Endometrial microvascular endothelial cells (primary cell): ENCODE data around the gene OTX2. TPM values are rescaled to one million over a fixed set of nuclear protein-coding genes. Genes with fewer than 3 reads are reported as not detected.

Source experiments
- in situ Hi-C: cut with HindIII; loops from 2 replicates; pipeline ENCODE4 v1.10.0; 2017; ENCODE audit warnings: low sequenced_read_pairs, low pct_unique_long_range_greater_than_20kb; ENCODE audit errors: inconsistent ontology term
- total RNA-seq: library from RNA; depleted of rRNA; stranded (reverse); fragments of >200 nt; gene quantifications from one replicate; pipeline ENCODE4 v1.2.3, GENCODE V29; 2015; ENCODE audit errors: inconsistent ontology term

OTX2 gene
- total RNA-seq, 1 donor from 2014 or later, result not detected

DNA sequence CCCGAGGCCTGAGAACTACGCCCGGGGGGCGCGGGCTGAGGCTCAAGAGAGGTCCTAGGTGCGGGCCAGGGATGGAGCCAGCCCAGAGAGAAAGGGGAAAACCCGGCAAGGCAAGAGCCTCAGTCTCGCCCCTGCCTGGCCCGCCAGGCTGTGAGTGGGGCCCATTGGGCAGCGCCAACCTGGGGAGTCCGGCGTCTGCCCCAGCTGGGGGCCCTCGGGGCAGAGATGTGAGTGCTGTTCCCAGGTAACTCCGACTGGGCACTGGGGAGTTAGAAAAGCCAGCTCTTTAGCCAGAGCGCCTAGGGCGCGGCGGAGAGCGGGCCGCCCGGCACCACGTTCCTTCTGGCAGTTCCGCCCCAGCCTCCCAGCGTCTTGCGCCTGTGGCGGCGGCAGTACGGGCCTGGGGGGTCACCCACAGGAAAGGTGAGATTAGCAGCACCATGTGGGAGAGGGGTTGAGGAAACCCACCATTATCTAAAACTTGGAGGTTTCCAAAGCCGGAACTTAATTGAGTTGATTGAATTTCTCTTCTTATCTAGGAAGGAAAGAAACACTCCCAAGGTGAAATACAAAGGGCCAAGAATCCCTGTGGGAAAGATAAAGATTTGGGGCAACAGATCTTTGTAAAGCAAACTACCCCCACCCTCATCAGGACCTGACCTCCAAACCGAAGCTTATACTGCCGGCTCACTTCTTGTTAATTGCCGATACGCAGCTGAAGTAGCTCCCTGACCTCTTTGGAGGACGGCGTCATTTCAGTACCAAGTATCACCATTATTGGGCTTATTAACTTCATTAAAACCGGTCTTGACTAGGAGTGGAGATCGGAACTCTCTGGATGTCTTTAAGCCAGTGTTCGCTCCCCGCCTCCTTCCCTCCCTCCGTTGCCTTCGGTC lies 11.6 kb downstream of the OTX2 start:
- in situ Hi-C loops, result no loop called here

DNA sequence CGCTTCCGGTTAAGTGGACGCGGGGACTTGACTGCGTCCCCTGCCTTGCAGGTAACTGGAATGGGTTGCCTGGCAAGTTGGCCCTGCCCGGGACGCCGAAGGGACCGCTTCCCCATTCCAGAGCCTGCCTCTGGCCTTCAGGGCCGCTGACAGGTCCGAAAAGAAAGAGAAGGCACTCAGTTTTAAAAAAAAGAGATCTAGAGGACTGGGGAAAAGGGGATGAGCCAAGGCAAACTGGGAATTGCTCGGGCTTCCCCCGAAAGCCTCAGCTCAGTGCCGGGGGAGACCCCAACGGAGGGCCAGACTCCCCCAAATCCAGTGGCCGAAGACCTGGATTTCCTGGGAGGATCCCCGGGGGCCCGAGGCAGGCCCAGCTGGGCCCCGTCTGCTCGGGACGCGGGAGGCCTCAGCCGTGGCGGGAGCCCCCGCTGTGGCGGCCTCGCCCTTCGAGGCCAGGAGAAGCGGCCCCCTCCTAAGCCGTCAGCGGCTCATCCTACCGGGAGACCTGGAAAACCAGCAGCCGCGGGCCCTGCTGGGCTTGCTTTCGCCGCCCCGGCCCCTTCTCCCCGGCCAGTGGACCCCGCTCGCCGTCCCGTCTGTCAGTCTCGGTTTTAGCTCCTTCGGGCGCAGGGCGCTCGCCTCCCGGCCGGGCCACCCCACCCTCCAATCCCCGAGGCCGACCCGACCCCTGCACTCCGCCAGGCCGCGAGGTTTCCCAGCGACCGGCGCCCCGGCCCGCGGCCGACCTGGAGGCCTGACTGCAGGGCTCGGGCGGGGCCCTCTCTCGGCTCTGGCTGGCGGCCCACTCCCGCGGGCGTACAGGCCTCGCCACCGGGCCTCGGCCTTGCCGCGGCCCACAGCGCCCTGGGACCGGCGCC lies 12.5 kb downstream of the OTX2 start:
- in situ Hi-C loops, result no loop called here

DNA sequence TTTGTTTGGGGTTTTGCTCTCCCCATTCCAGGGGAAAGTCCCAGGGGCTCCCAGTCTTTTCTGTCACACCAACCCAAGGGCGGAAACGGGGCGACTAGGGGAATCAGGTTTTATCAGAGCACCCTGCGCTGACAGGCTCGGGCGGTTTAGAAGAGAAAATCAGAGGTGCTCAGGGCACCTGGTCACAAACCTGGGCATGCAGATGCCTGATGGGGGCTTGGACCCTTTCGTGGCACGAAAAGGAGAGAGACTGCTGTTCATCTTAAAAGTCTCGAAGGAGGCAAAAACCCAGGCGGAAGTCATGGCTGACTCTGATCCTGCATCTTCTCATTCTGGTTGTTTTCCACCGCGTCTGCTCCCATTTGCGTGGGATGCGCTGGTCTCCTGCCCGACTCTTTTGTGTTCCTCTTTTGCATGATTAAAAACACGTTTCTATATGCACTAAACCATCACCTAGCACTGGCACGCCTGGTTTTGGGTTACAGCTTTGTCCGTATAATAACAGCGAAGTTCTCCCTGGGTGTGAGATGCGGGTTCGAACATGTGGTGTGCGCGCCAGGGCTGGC lies 13.2 kb downstream of the OTX2 start:
- in situ Hi-C loops, result no loop called here

DNA sequence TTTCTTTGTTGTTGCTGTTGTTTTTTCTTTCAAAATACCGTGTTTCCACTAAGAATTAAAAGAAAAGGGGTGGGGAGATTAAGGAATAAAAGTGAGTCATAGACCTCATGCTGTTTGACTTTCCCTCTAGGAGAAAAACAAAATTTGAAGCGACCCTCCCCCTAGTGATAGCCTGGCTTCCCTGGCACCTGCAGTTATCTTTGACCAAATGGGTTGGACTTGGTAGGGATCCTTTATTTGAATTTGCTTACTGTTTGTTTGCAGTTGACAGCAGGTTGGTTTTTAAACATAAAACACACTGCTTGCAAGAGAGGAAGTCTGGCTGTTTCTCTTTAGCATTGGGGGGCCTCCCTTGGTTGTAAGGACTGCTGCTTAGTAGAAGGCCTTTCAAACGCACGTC lies 14.0 kb downstream of the OTX2 start:
- in situ Hi-C loops, result no loop called here

DNA sequence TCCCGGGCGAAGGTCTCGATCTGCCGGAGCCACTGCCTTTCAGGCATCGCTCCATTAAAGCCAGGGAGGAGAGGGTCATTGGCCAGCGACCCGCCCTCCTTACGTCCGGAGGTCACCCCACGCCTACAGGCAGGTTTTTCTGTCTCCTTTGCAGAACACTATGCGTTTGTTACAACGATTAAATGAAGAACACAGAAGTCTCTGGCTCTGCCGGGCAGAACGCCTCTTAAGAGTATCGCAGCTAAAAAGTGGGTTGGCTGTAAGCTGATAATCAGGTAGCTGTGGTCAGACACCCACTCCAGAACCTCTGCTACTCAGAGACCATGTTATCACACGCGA lies 15.0 kb downstream of the OTX2 start:
- in situ Hi-C loops, result no loop called here

DNA sequence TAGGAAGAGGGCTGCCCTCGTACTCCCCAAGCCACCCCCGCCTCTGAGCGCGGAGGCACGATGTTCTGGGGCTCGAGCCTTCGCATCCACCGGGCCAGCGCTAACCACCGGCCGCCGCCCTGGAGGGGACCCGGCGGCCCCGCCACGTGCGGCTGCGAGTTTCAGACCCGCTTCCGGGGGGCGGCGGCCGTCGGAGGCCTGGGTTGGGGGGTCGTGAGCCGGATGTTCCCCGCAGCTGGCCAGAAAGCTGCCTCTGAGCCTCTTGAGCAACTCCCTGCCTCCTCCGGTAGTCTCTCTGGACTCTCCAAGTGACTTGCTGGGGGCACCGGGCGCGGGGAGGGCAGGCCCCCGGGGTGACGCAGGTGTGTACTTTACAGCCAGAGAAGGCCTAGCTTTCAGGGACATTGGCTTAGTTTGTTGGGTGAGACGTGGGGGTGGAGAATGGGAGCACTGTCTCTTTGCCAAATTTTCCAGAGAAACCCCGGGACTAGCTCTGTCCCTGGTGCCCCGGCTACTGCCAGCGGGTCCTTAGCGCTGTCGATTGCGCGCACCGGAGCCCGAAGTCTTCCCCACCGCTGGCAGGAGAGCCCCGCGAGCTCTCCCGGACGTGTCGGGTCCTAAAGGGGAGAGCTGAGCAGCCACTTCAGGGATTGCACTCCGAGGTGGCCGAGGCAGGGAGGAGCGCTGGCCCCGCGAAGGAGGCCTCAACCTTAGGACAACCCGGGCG lies 15.6 kb downstream of the OTX2 start:
- in situ Hi-C loops, result no loop called here

DNA sequence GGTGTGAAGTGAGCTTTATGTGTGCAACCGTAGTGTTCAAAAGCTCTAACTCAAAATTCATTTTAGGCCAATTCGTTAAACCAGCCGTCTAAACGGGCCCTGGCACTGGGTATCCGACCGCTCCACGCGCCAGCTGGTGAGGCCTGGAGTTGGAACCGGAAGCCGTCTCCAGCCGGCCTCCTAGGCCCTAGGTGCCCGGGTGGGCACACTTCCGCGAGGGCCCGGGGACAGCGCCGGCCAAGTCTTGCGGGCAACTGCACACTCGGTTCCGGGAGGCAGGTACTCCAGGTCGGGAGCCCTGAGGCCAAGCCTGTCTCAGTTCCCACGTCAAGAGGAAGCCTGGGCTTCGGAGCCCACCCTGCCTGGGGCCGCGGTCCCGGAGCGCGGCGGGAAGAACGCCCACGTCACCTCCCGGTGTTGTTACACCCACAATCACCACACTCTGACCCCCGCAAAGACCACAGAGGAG lies 16.2 kb downstream of the OTX2 start:
- in situ Hi-C loops, result no loop called here

DNA sequence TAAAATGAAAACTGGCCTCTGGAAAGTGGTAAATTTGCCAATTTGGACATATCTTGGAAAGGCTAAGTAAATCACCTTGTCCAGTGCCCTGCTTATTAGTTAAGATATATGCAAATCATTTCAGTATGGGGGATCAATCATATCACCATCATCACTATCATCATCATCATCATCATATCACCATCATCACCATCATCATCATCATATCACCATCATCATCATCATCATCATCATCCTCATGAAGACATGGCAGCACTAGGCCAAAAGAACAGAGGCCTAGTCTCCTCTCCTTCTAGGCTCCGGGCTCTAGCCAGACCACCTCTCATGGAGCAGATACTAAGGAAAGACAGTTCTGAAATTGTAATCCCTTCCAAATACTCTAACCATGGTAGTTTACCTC lies 20.3 kb downstream of the OTX2 start:
- in situ Hi-C loops, result no loop called here

DNA sequence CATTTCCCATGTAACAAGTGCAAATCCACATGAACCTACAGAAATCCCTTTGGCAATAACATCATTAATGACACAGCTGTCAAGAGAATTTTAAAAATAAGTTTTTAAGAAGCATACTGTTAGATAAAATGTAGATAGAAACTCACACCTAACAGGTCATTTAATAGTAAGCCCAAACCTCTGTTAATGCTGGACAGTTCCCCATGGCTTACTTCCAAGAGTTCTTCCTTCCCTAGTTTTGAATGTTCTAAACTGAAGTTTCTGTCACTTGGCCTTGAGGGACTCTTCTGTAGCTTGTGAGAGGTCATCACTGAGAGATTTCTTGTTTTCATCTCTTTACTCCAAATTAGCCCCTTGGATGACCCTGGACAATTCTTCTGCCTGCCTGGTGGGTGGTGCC lies 22.7 kb downstream of the OTX2 start:
- in situ Hi-C loops, result no loop called here

DNA sequence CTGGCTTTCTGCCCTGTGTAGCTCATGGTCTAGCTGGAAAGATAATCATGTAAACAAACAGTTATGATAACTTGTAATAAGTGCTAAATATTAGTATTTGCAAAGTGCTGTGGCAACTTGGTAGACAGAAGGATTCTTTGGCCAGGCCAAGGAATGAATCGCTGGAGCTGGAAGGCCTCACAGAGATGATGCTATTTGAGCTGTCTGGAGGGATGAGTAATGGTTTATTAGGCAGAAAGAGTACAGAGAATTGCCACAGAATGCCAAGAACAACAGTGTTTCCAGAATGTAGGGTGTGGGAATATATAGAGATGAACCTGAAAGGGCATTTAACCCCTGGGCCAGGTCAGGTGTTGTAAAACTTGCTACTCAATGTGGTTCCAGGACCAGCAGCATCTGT lies 27.6 kb downstream of the OTX2 start:
- in situ Hi-C loops, result no loop called here

DNA sequence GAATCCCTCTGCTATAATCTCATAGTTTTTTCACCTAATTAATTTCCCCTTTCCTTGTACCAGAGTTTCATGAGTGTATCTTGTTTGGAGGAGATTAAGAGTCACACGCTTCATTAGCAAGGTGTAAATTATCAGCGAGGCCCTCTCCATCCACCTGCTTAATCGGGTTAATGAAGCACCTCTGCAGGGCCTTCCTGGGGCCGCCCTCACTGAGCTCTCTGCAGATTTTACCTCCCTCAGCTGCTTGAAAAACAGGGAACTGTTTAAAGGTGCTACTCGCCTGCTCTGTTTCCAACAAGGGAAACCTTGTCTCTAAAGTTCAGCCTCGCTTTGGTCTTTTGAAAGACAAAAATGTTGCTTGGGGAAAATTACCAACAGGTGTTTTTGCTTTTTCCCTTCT lies 35.8 kb downstream of the OTX2 start:
- in situ Hi-C loops, result no loop called here

DNA sequence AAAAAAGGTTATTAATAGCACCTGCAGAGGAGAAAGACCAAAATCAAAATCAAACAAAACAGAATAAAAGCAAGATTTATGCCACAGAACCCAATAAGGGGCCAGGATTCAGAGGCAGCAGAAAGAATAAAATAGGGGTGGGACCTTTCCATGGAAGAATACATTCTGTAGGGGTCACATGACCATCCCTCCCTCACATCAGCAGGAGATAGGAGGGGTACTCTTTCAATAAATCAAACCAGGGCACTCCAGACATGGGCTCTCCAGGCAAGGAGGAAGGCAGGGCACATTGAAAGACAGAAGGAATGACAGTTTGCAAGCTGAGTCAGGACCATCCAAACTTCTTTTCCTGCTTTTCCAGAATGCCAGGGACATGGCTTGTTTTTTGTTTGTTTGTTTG lies 39.8 kb downstream of the OTX2 start:
- in situ Hi-C loops, result no loop called here

DNA sequence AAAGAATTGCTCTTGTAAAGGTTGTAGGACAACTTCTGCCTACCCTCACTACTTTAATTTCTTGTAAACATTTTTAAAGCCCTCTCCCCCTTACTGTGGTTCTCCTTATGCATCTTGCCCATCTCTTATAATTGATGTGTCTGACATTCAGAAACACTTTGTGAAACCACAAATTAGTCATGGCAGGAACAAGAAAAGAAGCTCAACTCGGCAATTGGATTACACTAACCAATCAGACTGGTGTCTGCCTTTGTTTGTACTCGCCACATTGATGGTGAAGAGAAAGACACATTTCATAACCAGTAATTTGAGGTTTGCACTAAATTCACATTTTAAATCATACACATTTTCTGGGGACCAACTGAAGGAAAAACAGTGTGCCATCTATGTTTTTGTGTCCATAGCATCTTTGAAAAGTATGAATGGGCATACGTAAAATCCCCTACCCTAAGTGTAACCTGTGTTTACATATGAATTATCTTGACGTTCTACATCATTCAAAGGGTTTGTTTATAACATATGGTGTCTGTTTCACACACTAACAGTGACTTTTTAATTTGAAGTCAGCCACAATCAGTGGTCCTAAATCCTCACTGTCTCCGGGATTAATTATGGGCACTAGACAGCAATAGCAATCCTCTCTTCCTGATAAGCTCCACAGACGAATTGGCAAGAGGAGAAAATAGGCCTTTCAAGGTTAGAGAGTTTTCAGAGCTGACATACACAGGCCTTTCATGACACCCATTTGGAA lies 49.9 kb downstream of the OTX2 start:
- in situ Hi-C loops, result no loop called here

DNA sequence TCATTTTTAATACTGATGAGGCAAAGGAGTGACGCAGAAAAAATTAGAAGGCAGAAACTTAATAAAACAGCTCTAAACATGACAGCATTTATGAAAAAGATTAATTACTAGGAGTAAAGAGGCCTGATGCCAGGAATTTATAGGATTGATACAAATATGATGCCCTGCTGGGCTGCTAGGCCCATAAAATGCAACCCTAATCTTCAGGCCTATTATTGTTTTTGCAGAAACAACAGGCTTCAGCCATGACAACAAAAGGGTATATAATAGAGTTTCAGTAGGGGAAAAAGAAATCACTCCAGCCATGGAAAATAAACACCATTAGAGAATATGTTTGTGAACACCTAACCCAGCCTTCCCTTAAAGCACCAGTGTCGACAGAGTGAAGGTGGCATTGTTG lies 50.6 kb downstream of the OTX2 start:
- in situ Hi-C loops, result no loop called here

DNA sequence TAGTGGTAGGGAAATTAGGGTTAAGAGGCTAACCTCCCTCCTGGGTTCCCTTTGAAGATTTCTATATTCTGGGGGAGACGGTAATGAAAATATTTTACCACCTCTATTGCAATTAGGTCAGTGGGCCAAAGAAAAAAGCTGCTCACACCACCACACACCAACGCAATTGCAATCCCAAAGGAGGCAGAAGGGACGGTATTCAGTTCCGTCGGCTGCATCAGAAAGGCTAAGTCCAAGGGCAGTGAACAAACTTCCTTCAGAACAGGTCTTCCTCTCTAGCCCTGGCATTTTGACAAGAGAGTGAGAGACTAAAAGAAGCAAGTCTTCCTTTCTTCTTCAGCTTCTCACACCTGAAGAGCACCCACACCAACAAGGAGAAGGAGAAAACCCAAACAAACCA lies 51.2 kb downstream of the OTX2 start:
- in situ Hi-C loops, result no loop called here

DNA sequence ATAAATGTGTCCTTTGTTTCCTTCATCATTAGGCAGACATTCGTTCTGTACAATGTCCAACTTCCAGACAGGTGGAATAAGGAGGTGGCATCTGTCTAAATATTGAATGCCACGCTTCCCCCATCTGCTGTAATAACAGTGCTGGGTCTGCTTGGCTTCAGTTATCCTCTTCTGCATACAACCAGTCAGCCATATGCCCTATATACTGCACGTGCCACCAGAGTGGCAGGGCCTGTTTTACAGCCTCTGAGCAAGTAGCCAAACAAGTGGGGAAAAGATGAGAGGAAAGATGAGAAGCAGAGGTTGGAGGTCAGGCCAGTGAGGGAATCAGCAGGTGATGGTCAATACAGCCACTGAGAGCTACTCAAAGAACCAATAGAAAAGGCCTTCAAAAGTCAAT lies 55.4 kb downstream of the OTX2 start:
- in situ Hi-C loops, result no loop called here

DNA sequence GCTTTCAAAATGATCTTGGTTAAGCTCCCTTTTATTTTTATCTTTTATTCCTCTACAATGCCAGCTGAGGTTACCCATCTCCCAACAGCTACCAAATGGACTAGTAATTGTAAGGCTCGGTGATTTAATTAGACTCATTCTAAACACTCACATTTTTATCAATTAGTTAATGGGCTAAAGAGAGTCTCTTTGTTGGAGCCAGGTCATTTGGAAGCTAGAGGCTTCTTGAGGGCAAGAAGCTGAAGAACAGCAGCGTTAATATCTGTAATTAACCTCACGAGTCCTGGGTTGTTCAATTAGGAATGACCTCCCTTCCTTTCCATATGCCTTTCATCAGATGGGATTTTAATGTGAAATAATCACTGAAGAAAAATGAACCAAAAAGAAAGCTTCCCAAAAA lies 56.9 kb downstream of the OTX2 start:
- in situ Hi-C loops, result no loop called here

DNA sequence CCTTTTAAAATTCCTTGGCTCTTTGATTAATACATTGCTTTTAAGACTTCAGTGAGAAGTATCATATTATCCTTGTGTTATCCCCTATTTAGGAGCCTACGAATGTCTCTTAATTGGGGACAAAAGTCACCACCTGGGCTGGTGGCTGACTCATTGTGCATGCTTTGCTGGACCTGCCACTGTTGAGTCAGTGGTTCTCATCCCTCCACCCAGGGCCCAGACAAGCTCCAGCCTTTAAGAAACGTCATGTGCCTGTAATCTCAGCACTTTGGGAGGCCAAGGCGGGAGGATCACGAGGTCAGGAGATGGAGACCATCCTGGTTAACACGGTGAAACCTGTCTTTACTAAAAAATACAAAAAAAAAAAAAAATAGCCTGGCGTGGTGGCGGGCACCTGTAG lies 57.9 kb downstream of the OTX2 start:
- in situ Hi-C loops, result no loop called here

DNA sequence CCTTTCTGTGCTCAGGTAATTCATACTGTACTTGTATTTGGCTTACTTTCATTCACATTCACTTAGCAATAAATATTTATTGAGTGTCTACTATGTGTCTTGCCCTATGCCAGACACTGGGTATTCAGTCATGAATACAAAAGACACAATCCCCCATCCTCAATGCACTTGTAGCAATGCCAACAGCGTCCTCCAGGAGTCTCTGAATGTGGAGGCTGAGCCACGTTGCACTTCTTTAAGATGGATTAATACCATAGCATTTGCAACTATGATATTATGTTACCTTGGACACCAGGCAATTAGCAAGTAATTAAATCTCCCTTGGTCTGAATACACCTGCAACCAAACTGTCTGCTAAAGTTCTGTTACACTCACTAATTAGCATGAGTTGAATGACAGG lies 58.8 kb downstream of the OTX2 start:
- in situ Hi-C loops, result no loop called here
